Liver (tissue), 3 donors: ENCODE measurements around the gene ABCA6.

ENCODE experiments used
- CTCF ChIP-seq: fragments of 150-350 bp; IDR thresholded peaks from 2 replicates; pipeline ENCODE4 v1.5.1; 2017; ENCODE audit warnings: improper control_type of control experiment, low read depth, low read length; ENCODE audit not compliant: missing input control
- HNF4A ChIP-seq, 2 donors: conservative IDR thresholded peaks; 2 replicates each; pipeline ENCODE4 v1.6.1; 2016; ENCODE audit warnings: antibody characterized with exemption in 2 of 2, mild to moderate bottlenecking in 2 of 2
- JUND ChIP-seq, 2 donors: IDR thresholded peaks; 2 replicates each; pipeline ENCODE4 v1.6.1; 2016; ENCODE audit warnings: antibody characterized with exemption in 2 of 2
- MAX ChIP-seq: IDR thresholded peaks from 2 replicates; pipeline ENCODE4 v1.6.1; 2016; ENCODE audit warnings: antibody characterized with exemption
- RAD21 ChIP-seq, 2 donors: IDR thresholded peaks; 2 replicates each; pipeline ENCODE4 v1.6.1; 2016; ENCODE audit warnings: antibody characterized with exemption in 2 of 2, mild to moderate bottlenecking in 2 of 2
- donor health status: healthy.
- donor health status: healthy.

DNA sequence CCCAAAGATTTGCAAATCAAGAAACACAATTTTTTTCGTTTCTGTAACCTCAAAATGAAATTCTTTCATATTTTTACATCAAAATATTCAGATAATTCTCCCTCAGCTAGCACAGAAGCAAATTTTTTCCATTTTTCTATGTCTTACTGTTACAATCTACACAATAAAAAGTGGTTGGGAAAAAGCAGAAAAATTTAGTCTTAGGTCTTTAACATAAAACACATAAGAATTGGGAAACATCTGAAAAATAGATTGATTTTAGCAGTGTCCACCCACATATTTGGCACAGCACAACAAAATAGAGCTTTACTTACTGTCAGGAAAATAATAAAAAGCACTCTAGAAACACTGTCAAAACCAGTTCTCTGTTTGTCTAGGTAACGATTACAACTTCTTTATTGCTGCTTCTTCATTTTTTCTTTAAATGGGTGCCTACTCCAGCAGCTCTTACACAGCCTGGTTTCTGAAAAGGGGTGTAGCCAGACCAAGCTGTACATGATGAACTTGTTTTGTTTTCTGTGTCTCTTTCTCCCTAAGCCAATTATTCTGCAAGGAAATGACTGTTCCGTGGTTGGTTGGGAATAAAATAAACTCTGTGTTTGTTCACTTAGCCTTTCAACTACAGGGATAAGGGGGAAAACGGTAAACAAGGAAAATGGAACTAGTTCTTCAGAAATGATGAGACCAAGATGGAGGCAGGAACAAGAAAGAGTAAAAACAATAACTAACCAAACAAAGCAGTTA, at the start of gene ABCA6:
- TF ChIP-seq CTCF (no peak), RAD21 (IDR thresholded peaks at IDR 0.05) (peak in 1 of 2 donors; percentile 53), JUND (IDR thresholded peaks at IDR 0.05) (no peak), HNF4A (conservative IDR thresholded peaks at IDR 0.05) (no peak), MAX (no peak)
